Hepatocyte (in vitro differentiated cells): ENCODE measurements around the gene SCG5. TPM values are rescaled to one million over a fixed set of nuclear protein-coding genes. Genes with fewer than 3 reads are reported as not detected.

Experiments
- DNase-seq: peaks from one replicate; pipeline ENCODE4 v3.0.0-alpha.2; 2016; ENCODE audit warnings: low spot score
- H2AFZ ChIP-seq: fragments of 200-600 bp; sonication (generic); 2 replicates; pipeline ENCODE4 v1.6.0; 2016; ENCODE audit warnings: antibody characterized with exemption, mild to moderate bottlenecking
- H3K27ac ChIP-seq: fragments of 200-600 bp; sonication (generic); 2 replicates; pipeline ENCODE4 v1.5.1; 2016; ENCODE audit warnings: mild to moderate bottlenecking
- H3K27me3 ChIP-seq: fragments of 200-600 bp; sonication (generic); 2 replicates; pipeline ENCODE4 v1.6.1; 2016
- H3K36me3 ChIP-seq: fragments of 200-600 bp; sonication (generic); replicated peaks from 2 replicates; pipeline ENCODE4 v1.5.1; 2016; ENCODE audit warnings: low read depth; ENCODE audit not compliant: insufficient read depth
- H3K4me1 ChIP-seq: fragments of 200-600 bp; sonication (generic); 2 replicates; pipeline ENCODE4 v1.5.1; 2016; ENCODE audit warnings: mild to moderate bottlenecking, moderate library complexity; ENCODE audit not compliant: insufficient read depth
- H3K4me2 ChIP-seq: fragments of 200-600 bp; sonication (generic); 2 replicates; pipeline ENCODE4 v1.6.0; 2016
- H3K4me3 ChIP-seq: fragments of 200-600 bp; sonication (generic); 2 replicates; pipeline ENCODE4 v1.5.1; 2016; ENCODE audit warnings: mild to moderate bottlenecking
- H3K79me2 ChIP-seq: fragments of 200-600 bp; sonication (generic); 2 replicates; pipeline ENCODE4 v1.6.0; 2017; ENCODE audit warnings: mild to moderate bottlenecking
- H3K9me2 ChIP-seq: fragments of 200-600 bp; sonication (generic); replicated peaks from 2 replicates; pipeline ENCODE4 v1.6.0; 2017; ENCODE audit warnings: mild to moderate bottlenecking; ENCODE audit not compliant: insufficient read depth
- H3K9me3 ChIP-seq: fragments of 200-600 bp; sonication (generic); 2 replicates; pipeline ENCODE4 v1.5.1; 2016; ENCODE audit warnings: low read depth, mild to moderate bottlenecking
- H4K20me1 ChIP-seq: fragments of 200-600 bp; sonication (generic); 2 replicates; pipeline ENCODE4 v1.6.0; 2016; ENCODE audit warnings: mild to moderate bottlenecking; ENCODE audit not compliant: insufficient read depth, poor library complexity, severe bottlenecking
- CTCF ChIP-seq: fragments of 200-600 bp; sonication (generic); IDR thresholded peaks from 2 replicates; pipeline ENCODE4 v1.5.1; 2016; ENCODE audit warnings: antibody characterized with exemption, mild to moderate bottlenecking; ENCODE audit not compliant: poor library complexity
- EZH2 ChIP-seq: fragments of 200-600 bp; sonication (generic); IDR thresholded peaks from 2 replicates; pipeline ENCODE4 v1.6.1; 2016; ENCODE audit warnings: antibody characterized with exemption, mild to moderate bottlenecking, borderline replicate concordance
- EZH2phosphoT487 ChIP-seq: fragments of 200-600 bp; sonication (generic); IDR thresholded peaks from one replicate; pipeline ENCODE4 v1.6.1; 2018; ENCODE audit warnings: antibody characterized with exemption, mild to moderate bottlenecking, low read depth, moderate library complexity; ENCODE audit not compliant: unreplicated experiment, severe bottlenecking
- WGBS: methylation state at CpG from one replicate; pipeline ENCODE4 v1.1.6; 2016; ENCODE audit warnings: low lambda C conversion rate; ENCODE audit errors: missing lambda C conversion rate; 5-methylcytosine and 5-hydroxymethylcytosine counted together
- polyA plus RNA-seq: library from polyadenylated mRNA; unstranded; fragments of >200 nt; fragmentation: Nextera tagmentation; extraction: Ambion mirVana; gene quantifications from 2 replicates; pipeline ENCODE4 v1.2.1, GENCODE V29; 2016
- total RNA-seq: library from RNA; depleted of rRNA; stranded (reverse); fragments of >200 nt; gene quantifications from 2 replicates; pipeline ENCODE4 v1.2.3, GENCODE V29; 2014

The SCG5 gene
- total and polyA plus RNA-seq, 2 experiments from 2014 or later = 5.2 to 9.8 TPM

DNA sequence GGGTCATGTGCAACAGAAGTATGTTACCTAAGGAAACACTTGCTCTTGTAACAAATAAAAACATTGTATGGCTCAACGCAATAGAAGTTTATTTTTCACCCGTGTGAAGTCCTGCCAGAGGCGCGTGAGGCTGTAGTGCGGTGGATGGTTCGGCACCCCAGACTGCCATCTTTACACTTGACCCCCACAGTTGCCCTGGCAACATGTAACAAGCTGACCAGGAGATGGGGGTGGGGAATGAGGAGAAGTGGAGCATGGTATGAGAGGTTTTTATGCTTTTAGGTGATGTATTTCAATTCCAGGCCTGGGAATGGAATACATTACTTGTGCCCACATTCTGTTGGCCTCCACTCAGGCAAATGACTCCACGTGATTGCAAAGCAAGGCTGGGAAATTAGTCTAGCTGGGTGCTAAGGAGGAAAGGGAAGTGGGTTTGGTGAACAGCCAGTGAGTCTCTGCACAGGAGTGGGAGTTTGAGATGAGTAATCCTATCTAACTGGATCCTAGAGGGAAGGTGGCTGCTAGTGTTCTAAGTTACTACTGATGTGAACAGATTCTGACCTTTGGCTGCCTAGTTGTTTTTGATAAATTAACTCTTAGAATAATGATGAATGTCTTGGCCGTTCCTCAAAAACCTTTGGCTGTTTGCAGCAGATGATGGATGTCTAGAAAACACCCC is 42.5 kb downstream of the SCG5 start:
- WGBS = 90% methylated on average over 8 of the region's 8 CpGs

GRCh38 chr15:32685576-32685975 is 44.1 kb downstream of the SCG5 start:
- no peaks in the 10 kb centered on the region for H3K27me3 ChIP-seq
- no peak for TF ChIP-seq EZH2
- no peak for TF ChIP-seq CTCF
- no peak for TF ChIP-seq EZH2phosphoT487
- no peaks in the 10 kb centered on the region for H3K36me3 ChIP-seq
- DNase-seq = no peak
- no peak overlapping the region for H2AFZ ChIP-seq
- no peaks in the 10 kb centered on the region for H3K9me3 ChIP-seq
- no peaks in the 10 kb centered on the region for H3K9me2 ChIP-seq
- no peaks in the 10 kb centered on the region for H3K79me2 ChIP-seq
- no peak overlapping the region for H3K27ac ChIP-seq
- peaks cover 4% of the 10 kb centered on the region for H3K4me1 ChIP-seq
- no peaks in the 10 kb centered on the region for H4K20me1 ChIP-seq
- H3K4me3 ChIP-seq = no peak overlapping the region
- WGBS = 75% methylated on average over 1 of the region's 1 CpG
- no peak overlapping the region for H3K4me2 ChIP-seq

More for the DNA sequence above, 42.5 kb downstream of the SCG5 start:
- H3K9me2 ChIP-seq = no peaks in the 10 kb centered on the region
- no peak for DNase-seq
- H3K36me3 ChIP-seq = no peaks in the 10 kb centered on the region
- H4K20me1 ChIP-seq = no peaks in the 10 kb centered on the region
- H3K4me3 ChIP-seq = no peak overlapping the region
- H2AFZ ChIP-seq = no peak overlapping the region
- no peaks in the 10 kb centered on the region for H3K79me2 ChIP-seq
- no peaks in the 10 kb centered on the region for H3K9me3 ChIP-seq
- H3K4me2 ChIP-seq = no peak overlapping the region
- H3K27ac ChIP-seq = no peak overlapping the region
- H3K27me3 ChIP-seq = no peaks in the 10 kb centered on the region
- H3K4me1 ChIP-seq = no peaks in the 10 kb centered on the region
- TF ChIP-seq EZH2 (no peak), CTCF (no peak), EZH2phosphoT487 (no peak)

DNA sequence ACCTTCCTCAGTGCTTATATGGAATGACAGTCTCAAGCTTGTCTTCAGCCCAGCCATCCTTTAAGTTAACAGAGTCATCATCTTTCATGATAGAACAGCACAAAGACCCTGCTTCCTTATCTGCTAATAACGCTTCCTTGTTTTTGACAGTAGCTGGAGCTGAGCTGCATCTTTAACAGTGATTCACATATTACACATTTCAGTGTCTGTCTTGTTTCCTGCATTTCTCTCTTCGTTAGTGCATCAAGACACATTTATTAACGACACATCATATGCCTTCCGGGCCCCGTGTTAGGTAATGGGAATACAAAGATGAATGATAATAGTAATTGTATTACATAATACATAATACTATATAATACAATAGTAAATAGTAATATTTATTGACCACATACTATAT is 46.0 kb downstream of the SCG5 start:
- no peak for DNase-seq
- Histone ChIP-seq H4K20me1 (no peaks in the 10 kb centered on the region), H3K79me2 (no peaks in the 10 kb centered on the region), H3K9me3 (no peaks in the 10 kb centered on the region), H3K36me3 (no peaks in the 10 kb centered on the region), H3K27me3 (no peaks in the 10 kb centered on the region), H3K4me1 (peaks cover 11% of the 10 kb centered on the region), H3K9me2 (no peaks in the 10 kb centered on the region), H2AFZ (no peak overlapping the region), H3K4me2 (no peak overlapping the region), H3K4me3 (no peak overlapping the region), H3K27ac (no peak overlapping the region)
- WGBS = 93% methylated on average over 5 of the region's 5 CpGs
- no peak for TF ChIP-seq EZH2phosphoT487
- TF ChIP-seq CTCF = no peak
- TF ChIP-seq EZH2 = no peak
